Adrenal gland (tissue), 12 donors: ENCODE data around the gene TSPAN15. TPM values are rescaled to one million over a fixed set of nuclear protein-coding genes. Genes with fewer than 3 reads are reported as not detected.

Source experiments
- DNase-seq, 7 donors: peaks; one replicate each; pipeline ENCODE4 v3.0.0-alpha.2; 2019 to 2020
- H3K27ac ChIP-seq, 5 donors: fragments of 200-600 bp; sonication (generic) in 4 of 5; 1 replicate in 3 of 5; 2 replicates in 2 of 5; pipeline versions ENCODE4 v1.5.1 to v1.8.0; 2016 to 2020; ENCODE audit warnings: mild to moderate bottlenecking in 1 of 5
- H3K27me3 ChIP-seq: fragments of 200-600 bp; 2 replicates; pipeline ENCODE4 v1.8.0; 2021
- H3K36me3 ChIP-seq, 2 donors: fragments of 200-600 bp; replicated peaks in 1 of 2; 1 replicate in 1 of 2; 2 replicates in 1 of 2; pipeline versions ENCODE4 v1.5.1 to v1.8.0; 2018 to 2022
- H3K4me1 ChIP-seq, 2 donors: fragments of 200-600 bp; replicated peaks in 1 of 2; 1 replicate in 1 of 2; 2 replicates in 1 of 2; pipeline versions ENCODE4 v1.5.1 to v1.8.0; 2018 to 2021
- H3K4me3 ChIP-seq, 4 donors: fragments of 200-600 bp; sonication (generic) in 3 of 4; one replicate each; pipeline ENCODE4 v1.5.1; 2016 to 2018
- H3K9me3 ChIP-seq, 3 donors: fragments of 200-600 bp; sonication (generic) in 1 of 3; replicated peaks in 1 of 3; 1 replicate in 2 of 3; 2 replicates in 1 of 3; pipeline versions ENCODE4 v1.5.1 to v1.8.0; 2016 to 2021
- CTCF ChIP-seq, 6 experiments: fragments of 450-650 bp in 4 of 6; fragments of 200-600 bp in 2 of 6; sonication (generic) in 1 of 6; IDR thresholded peaks; 1 replicate in 5 of 6; 2 replicates in 1 of 6; pipeline versions ENCODE4 v1.5.1 to v1.8.0; 2016 to 2021; ENCODE audit warnings: antibody characterized with exemption in 6 of 6, mild to moderate bottlenecking in 2 of 6, moderate library complexity in 1 of 6
- POLR2A ChIP-seq, 2 donors: fragments of 450-650 bp; IDR thresholded peaks; one replicate each; pipeline ENCODE4 v1.6.1; 2017; ENCODE audit warnings: antibody characterized with exemption in 2 of 2, mild to moderate bottlenecking in 2 of 2, moderate library complexity in 1 of 2
- WGBS, 4 donors: extraction: QIAGEN DNeasy Blood & Tissue Kit in 2 of 4; methylation state at CpG; one replicate each; pipeline versions ENCODE4 v1.1.5 to v1.1.7; 2013 to 2017; 5-methylcytosine and 5-hydroxymethylcytosine counted together
- intact Hi-C, 2 donors: fragments of 100-400 bp; cut with DNase I; formaldehyde crosslinking; loops; one replicate each; pipeline versions ENCODE4 v1.14.1 to v1.15.0; 2022 to 2023
- polyA plus RNA-seq, 3 donors: library from polyadenylated mRNA; stranded (reverse); fragments of 200-250 nt in 2 of 3; fragments of 350-450 nt in 1 of 3; fragmentation: Illumina TruSeq in 1 of 3; extraction: RNeasy Lipid Tissue Mini Kit (QIAGEN cat#74804) in 1 of 3; gene quantifications; one replicate each; pipeline ENCODE4 v1.2.3, GENCODE V29; 2013 to 2014
- total RNA-seq, 9 donors: library from RNA; depleted of rRNA in 4 of 9; stranded (reverse); fragments of >200 nt in 4 of 9; fragments of 120-200 nt in 1 of 9; fragmentation: NEBNext Ultra II Directional in 1 of 9; extraction: Animal tissue kit (Norgen Biotek cat#: 25700) in 1 of 9; gene quantifications; one replicate each; pipeline versions ENCODE4 v1.1.0 to v1.2.4, GENCODE V29; 2013 to 2023
- donor health status: healthy with polysubstance abuse.
- donor health status: Bipolar disorder and iron deficiency.
- donor health status: DM: yes; HTN: yes; CAD: no.
- donor health status: DM: no; HTN: no; CAD: no.
- donor health status: DM: no; HTN: no; CAD: no.
- donor health status: DM: yes; HTN: yes; CAD: no.

The TSPAN15 gene
- total and polyA plus RNA-seq, 12 donors: 5.6 to 14.8 (median 10.8) TPM

GRCh38 chr10:69503896-69504265, 52.6 kb downstream of the TSPAN15 start:
- intact Hi-C loops: no loop called here
- no peak overlapping the region for H3K27ac ChIP-seq
- 88 to 94% (median 90%) methylated on average over 4 to 11 of the region's 11 CpGs for WGBS, 4 donors
- H3K9me3 ChIP-seq: no peaks in the 10 kb centered on the region
- no peak for DNase-seq
- H3K27me3 ChIP-seq: no peaks in the 10 kb centered on the region
- no peak for TF ChIP-seq CTCF (IDR thresholded peaks at IDR 0.05)
- no peak for TF ChIP-seq POLR2A (IDR thresholded peaks at IDR 0.05)
- H3K4me1 ChIP-seq: no peaks in the 10 kb centered on the region
- no peaks in the 10 kb centered on the region for H3K36me3 ChIP-seq
- H3K4me3 ChIP-seq: no peak overlapping the region

DNA sequence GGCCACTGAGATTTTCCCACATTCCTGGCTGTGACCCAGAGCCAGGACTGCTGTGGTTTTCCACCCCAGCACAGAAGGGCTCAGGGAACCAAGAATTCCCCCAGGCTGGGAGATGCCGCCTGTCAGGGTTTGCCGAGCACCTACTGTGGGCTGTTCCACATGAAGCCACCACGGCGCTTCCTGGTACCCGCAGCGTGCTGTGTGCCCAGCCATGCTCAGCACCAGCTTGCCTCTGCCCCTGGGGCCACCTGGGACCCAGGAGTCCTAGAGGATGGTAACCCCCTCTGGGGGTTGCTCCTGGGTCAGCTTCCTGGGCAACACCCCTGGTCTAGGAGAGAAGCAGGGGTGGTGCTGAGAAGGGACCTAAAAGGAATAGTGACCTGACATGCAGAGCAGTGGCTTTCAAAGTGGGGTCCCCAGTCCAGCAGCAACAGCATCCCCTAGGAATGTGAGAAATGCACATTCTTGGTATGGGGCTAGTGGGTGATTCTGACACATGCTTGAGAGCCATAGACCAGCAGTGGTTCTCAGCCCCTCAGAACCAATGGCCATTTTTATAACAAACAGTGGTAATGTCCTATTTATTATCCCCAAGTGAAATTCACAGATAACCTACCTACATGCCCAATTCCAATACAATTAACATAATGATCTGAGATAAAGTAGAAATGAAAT, 53.4 kb downstream of the TSPAN15 start:
- intact Hi-C loops: loop anchor here (5.0 kb wide), 3 partner anchors 77 to 267 kb away; no protein-coding TSS in a partner anchor
- DNase-seq: no peak
- Histone ChIP-seq H3K27ac (no peak overlapping the region), H3K9me3 (no peaks in the 10 kb centered on the region), H3K36me3 (no peaks in the 10 kb centered on the region), H3K27me3 (no peaks in the 10 kb centered on the region), H3K4me3 (no peak overlapping the region), H3K4me1 (no peaks in the 10 kb centered on the region)
- 89 to 100% (median 96%) methylated on average over 1 to 6 of the region's 6 CpGs; no CpG with 5 or more reads in 1 of the 4 donors for WGBS, 4 donors
- TF ChIP-seq POLR2A (IDR thresholded peaks at IDR 0.05) (no peak), CTCF (IDR thresholded peaks at IDR 0.05) (no peak)

DNA sequence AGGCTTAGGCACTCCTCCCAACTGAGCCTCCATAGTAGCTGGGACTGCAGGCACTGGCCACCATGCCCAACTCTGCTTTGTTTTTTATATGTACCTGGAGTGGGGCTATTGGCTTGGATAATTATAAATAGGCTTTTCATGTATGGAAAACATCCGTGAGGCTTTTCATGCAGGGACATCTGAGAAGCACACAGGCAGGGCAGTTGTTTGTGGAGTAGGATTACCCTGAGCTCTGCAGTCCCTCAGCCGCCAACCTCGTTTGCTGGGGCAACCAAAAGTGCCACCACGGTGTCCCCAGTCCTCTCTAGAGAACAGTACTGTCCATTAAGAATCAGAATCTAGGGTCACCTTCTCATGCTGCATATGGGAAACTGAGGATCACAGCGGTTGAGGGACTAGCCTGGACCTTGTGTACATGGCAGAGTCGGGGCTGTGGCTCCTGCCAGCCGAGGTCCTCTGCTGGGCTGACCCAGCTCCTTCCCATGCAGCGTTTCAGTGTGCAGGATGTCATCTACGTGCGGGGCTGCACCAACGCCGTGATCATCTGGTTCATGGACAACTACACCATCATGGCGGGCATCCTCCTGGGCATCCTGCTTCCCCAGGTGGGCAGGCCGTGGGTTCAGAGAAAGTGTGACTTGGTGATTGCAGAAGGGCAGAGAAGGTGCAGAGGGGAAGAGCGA, 54.5 kb downstream of the TSPAN15 start:
- 87 to 90% (median 88%) methylated on average over 15 of the region's 15 CpGs for WGBS, 4 donors
- no peaks in the 10 kb centered on the region for H3K4me1 ChIP-seq
- intact Hi-C loops: loop anchor here (5.0 kb wide), 3 partner anchors 78 to 268 kb away; no protein-coding TSS in a partner anchor
- H3K27me3 ChIP-seq: no peaks in the 10 kb centered on the region
- no peaks in the 10 kb centered on the region for H3K36me3 ChIP-seq
- no peak overlapping the region for H3K27ac ChIP-seq
- H3K4me3 ChIP-seq: no peak overlapping the region
- DNase-seq: no peak
- H3K9me3 ChIP-seq: no peaks in the 10 kb centered on the region
- no peak for TF ChIP-seq POLR2A (IDR thresholded peaks at IDR 0.05)
- no peak for TF ChIP-seq CTCF (IDR thresholded peaks at IDR 0.05)

- 88 to 100% (median 96%) methylated on average over 2 to 3 of the region's 3 CpGs for WGBS, 4 donors
- no peak for DNase-seq
- intact Hi-C loops: loop anchor here (5.0 kb wide), 3 partner anchors 79 to 269 kb away; no protein-coding TSS in a partner anchor
- TF ChIP-seq POLR2A (IDR thresholded peaks at IDR 0.05) (no peak), CTCF (IDR thresholded peaks at IDR 0.05) (no peak)
- Histone ChIP-seq H3K9me3 (no peaks in the 10 kb centered on the region), H3K4me1 (no peaks in the 10 kb centered on the region), H3K27ac (no peak overlapping the region), H3K36me3 (no peaks in the 10 kb centered on the region), H3K27me3 (no peaks in the 10 kb centered on the region), H3K4me3 (no peak overlapping the region)
Observed at GRCh38 chr10:69506487-69506833, 55.2 kb downstream of the TSPAN15 start.
